Hypothalamus (tissue), 51 donors: Measurements from ENCODE around the gene TNS3.
A peak's percentile ranks its signal among the peaks of the same experiment; 100 is the strongest.

Source experiments
- DNase-seq, 51 donors: peaks; one replicate each; lab custom pipeline; 2025; lab: John Stamatoyannopoulos, UW

Gene TNS3

GRCh38 chr7:47568547-47568946 lies 13.4 kb downstream of the TNS3 start:
- DNase-seq, result peak in 38 of 51 donors; percentile 13 to 84 (median 58)

- no peak for DNase-seq
These were observed 13.9 kb downstream of the TNS3 start for GRCh38 chr7:47568056-47568455.

- no peak for DNase-seq
These were observed 16.2 kb downstream of the TNS3 start for GRCh38 chr7:47565640-47566250.

- no peak for DNase-seq
These were observed 18.4 kb downstream of the TNS3 start for GRCh38 chr7:47563521-47563920.

GRCh38 chr7:47561715-47562446 lies 20.0 kb downstream of the TNS3 start:
- no peak for DNase-seq

- no peak for DNase-seq
These were observed 22.3 kb downstream of the TNS3 start for GRCh38 chr7:47559306-47560220.

- DNase-seq, result no peak
These were observed 23.9 kb downstream of the TNS3 start for GRCh38 chr7:47557694-47558670.

- DNase-seq, result no peak
These were observed 24.6 kb downstream of the TNS3 start for GRCh38 chr7:47557317-47557693.

GRCh38 chr7:47556511-47557180 lies 25.3 kb downstream of the TNS3 start:
- DNase-seq, result no peak

- no peak for DNase-seq
These were observed 28.6 kb downstream of the TNS3 start for GRCh38 chr7:47553309-47553708.

- DNase-seq, result no peak
These were observed 29.3 kb downstream of the TNS3 start for GRCh38 chr7:47552621-47553020.

- DNase-seq, result no peak
These were observed 30.1 kb downstream of the TNS3 start for GRCh38 chr7:47551668-47552440.

- DNase-seq, result no peak
These were observed 31.0 kb downstream of the TNS3 start for GRCh38 chr7:47550788-47551470.

GRCh38 chr7:47549916-47550315 lies 32.0 kb downstream of the TNS3 start:
- no peak for DNase-seq

- DNase-seq, result no peak
These were observed 32.5 kb downstream of the TNS3 start for GRCh38 chr7:47549397-47549796.

GRCh38 chr7:47548546-47548945 lies 33.4 kb downstream of the TNS3 start:
- DNase-seq, result no peak

GRCh38 chr7:47546733-47547494 lies 35.0 kb downstream of the TNS3 start:
- DNase-seq, result no peak

- DNase-seq, result no peak
These were observed 35.7 kb downstream of the TNS3 start for GRCh38 chr7:47546171-47546570.
